ENCODE measurements around the gene MEA1.
"Not testable (repeated sequence)": the region's sequence is repeated elsewhere in the genome, so short reads cannot be mapped to it uniquely, and the experiment has no call there.

Gene MEA1

DNA sequence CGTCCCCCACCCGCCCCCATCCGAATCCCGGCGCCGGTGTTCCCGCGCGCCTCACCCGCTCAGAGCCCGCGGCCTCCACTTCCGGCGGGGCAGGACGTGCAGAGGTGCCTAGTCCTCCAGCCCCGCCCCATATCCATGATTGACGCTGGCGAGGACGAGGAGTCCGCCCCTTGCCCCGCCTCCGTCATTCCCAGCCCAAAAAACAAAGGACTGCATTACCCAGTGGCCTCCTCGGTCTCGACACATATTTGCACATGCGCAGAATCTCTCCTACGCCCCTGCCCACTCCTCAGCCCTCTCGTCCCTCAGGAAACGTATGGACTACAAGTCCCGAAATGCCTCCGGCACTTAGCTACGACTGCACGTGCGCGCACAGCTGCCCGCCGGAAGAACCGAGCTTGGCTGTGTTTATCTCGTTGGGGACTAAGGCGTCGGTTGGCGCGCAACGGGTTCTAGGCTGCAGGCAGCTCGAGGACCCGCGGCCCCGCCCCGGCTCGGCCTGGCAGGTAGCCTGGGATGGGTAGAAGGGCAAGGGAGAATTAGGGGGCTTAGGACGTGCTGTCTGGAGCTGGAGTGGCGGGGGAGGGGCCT lies at the start of gene MEA1, which contains the start of gene KLHDC3:
Gene MEA1, minus strand, starts transcription at position 104 of the 591 bp plus-strand sequence. CDS start 133 bp downstream, outside the sequence.
Gene KLHDC3, plus strand, starts transcription at position 407 of the 591 bp plus-strand sequence. CDS start 2,944 bp downstream, outside the sequence.
- peak; percentile 99 for DNase-seq

DNA sequence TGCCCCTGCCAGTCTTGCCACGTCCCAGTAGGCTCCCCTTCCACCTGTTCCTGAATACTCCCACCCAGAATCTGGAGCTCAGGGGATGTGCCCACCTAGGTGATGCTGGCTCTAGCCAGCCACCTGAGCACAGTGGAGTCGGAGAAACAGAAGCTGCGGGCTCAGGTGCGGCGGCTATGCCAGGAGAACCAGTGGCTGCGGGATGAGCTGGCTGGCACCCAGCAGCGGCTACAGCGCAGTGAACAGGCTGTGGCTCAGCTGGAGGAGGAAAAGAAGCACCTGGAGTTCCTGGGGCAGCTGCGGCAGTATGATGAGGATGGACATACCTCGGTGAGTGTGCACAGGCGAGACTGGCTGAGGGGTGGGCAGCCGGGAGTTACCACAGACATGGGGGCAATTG lies 49.1 kb upstream of the MEA1 start:
- DNase-seq: no peak

DNA sequence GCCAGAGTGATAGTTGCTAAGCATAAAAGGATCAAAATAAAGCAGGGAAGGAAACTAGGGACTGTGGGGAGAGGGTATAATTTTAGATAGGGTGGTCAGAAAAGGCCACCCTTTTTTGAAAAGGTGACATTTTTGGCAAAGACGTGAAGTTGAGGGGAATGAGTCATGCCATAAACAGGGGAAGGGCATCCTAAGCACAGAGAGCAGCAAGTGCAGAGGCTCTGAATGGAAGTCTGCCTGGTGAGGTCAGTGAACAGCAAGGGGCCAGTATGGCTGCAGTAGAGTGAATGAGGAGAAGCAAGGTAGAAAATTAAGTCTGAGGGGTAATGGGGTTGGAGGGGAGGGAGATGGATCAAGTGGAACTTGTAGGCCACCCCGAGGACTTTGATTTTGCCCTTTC lies 48.1 kb upstream of the MEA1 start:
- no peak for DNase-seq

DNA sequence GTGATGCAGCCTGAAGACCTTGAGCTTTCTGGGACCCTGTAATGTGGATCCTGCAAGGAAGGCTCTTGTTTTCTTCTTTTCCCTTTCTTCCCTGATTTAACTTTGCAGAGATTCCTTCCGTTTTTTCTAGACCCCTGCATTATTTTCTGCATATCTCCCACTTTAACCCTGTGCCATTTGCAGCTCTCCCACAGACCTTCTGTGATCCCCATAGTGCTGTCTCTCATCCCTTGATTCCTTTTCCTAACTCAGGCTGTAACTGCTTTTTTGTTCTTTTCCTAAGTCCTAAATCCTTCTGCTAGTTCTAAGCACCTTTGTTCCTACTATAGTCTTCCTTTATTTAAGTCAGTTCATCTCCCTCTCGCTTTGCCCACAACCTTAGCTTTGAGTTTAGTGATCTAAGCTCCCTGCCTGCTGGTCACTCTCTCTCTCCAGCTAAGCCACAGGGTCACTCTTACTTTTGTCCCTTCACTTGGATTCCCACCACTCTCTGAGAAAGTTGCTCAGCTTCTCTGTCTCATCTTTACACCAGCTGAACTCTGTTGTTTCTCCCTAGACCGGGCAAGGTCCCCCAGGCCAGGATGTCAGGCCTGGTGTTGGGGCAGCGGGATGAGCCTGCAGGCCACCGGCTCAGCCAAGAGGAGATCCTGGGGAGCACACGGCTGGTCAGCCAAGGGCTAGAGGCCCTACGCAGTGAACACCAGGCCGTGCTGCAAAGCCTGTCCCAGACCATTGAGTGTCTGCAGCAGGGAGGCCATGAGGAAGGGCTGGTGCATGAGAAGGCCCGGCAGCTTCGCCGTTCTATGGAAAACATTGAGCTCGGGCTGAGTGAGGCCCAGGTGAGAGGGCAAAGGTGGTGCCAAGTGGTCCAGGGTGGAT lies 47.2 kb upstream of the MEA1 start:
- no peak for DNase-seq

DNA sequence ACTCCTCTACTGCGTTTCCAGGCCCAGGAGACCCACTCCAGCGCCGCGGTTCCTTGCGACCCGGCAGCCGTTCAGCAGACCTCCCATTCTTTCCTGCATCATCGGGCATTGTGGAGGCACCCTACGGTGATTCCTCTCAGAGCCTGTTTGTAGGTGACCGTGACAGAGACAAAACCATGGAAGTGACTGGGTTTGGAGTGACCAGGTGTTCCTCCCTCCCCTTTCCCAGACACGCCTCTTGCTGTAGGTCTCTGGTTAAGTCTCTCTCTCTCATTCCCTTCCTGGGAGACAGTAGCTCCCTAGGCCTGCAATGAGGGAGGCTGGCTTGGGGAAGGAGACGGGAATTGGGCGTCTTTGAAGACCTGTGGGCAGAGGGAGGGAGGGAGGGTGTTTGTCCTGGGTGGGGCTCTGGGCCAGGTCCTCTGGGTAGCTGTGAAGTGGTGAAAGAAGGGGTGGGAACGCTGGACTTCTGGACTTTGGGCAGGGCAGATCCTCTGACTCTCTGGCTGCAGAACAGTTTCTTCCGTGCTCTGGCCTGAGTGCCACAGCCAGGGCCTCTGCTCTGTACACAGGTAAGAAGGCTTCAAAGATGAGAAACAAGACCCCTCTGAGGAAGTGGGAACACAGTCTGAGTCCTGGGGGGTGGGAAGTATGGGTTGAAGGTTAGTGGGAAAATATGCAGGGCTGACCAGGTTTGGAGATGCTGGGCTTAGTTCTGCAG lies 46.4 kb upstream of the MEA1 start:
- DNase-seq: no peak

DNA sequence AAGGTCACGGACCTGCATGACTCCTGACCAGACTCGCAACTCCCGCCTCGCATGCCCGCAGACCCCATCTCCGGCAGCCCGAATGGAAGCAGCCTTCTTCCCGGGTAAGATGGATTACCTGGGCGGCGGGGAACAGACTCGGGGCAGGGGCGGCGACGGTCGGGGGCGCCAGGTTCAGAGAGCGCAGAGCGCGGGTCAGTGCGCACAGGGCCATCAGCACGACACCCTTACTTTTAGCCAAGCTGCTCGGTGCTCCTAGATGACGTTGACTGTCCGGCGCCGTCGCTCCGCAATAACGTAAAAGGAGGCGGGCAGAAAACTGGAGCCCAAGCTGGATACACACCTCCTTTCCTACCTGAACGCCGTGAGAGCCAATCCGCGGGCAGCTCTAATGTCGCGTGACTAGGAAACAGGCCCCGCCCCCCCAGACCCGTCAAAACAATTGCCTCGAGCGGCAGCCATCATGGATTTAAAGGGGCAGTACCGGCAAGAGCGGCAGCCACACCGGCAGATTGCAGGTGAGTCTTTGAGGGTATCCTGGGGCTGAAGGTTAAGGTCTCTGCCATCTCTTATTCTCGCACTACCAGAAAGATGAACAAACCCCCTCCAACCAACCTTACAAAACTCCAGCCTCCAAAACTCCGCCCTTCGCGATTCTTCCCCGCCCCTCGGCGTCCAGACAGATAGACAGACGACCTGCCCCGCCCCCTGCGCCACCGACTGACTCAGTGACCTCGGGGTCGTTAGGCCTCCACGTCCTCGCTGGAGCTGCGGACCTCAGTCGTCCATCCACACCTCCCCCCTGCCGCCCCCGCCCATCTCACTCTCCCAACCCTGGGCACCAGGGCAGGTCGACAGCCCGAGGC lies 45.7 kb upstream of the MEA1 start, which contains the start of the genes KLC4 and MRPL2:
Gene KLC4, plus strand, starts transcription at position 464 of the 866 bp plus-strand sequence. CDS start 1,705 bp downstream, outside the sequence.
Gene MRPL2, minus strand, starts transcription at position 267 of the 866 bp plus-strand sequence. Its CDS starts 53 bp downstream, at position 214.
- peak; percentile 97 for DNase-seq

DNA sequence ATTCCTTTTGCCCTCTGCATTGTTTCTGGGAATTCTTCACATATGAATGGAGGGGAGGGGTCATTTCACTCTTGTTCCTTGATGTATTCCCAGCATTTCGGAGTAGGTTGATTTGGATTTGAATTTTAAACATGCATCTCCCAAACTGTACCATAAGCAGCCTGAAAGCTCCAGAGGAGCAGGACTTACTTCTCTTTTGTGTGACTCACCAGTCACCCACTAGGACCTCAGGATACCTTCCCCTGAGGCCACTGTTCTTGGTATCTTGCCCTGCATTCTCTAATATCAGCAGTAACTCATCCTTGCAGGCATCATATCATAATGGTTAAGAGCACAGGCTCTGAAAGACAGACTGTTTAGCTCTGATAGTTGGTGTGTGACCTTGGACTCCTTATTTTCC lies 44.8 kb upstream of the MEA1 start:
- DNase-seq: no peak

DNA sequence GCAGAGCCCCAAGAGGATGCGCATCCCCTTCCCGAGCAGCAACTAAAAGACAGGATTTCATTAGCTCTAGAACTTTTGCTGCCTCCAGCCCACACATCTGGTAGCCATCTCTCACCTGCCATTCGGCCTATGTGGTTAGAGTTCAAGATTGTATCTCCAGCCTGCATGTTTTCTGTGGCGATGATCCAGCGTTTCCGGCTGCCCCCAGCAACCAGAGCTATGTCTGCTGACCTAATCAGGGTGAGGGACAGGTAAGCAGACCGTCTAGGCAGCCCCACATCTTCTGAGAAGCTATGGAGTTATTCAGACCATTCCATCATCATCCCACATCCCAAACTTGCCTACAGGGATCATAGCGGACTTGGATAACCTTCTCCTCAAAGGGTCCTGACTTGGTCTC lies 42.2 kb upstream of the MEA1 start:
- no peak for DNase-seq

DNA sequence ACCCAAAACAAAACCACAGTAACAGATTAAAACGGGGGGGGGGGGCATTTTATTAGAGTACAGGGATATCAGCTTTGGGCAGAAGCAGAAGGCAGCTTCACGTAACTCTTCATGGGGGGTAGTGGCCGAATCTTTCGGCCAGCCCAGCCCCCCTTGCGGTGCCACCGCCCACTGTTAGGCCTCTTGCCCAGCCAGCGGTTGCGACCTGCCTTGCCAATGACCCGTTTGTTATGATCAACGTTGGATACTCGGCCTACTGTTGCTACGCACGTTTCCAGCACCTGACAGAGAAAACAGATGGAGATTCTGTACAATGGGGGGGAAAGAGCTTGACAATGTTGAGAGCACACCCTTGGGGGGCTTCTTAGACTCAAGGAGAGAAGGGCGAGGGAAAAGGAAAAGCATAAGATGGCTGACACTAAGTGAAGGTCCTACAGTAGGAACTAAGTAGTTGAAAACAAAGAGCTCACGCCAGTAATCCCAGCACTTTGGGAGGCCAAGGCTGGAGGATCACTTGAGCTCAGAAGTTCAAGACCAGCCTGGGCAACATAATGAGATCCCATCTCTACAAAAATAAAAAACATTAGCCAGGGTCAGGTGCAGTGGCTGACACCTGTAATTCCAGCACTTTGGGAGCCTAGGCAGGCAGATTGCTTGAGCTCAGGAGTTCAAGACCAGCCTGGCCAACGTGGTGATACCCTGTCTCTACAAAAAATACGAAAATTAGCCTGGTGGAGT lies 40.6 kb upstream of the MEA1 start:
- DNase-seq: no peak

DNA sequence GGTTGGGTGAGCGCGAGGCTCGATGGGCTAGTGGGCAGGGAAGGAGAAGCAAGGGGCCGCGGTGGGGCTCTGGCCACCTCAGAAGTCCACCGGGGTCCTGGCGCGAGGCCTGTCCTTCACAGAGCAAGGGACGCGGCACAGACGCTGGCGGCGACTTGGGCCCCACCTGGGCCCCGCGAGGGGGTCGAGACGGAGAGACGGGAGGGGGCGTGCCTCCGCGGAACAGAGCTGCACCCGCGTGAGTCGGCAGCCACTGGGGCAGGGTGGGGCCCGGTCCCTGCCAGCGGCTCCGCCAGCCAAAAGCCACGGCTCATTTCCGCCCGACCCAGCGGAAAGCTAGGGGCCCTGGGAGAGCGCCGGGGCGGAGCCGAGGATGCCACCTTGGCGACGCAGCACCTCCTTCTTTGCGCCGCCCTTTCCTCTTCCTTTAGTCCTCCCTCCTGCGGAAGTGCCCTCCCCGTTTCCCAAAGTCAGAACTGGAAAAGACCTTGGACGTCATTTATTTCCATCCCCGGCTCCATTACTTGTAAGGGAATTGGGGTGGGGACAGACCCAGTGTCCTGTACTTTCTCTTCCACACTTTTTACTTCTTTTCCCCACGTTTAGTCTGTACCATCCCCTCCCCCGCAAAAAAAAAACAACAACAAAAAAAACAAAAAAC lies 39.9 kb upstream of the MEA1 start, which contains the start of gene CUL7:
Gene CUL7, minus strand, starts transcription at position 307 of the 661 bp plus-strand sequence. CDS start 1,063 bp downstream, outside the sequence.
- peak; percentile 91 to 93 for DNase-seq

DNA sequence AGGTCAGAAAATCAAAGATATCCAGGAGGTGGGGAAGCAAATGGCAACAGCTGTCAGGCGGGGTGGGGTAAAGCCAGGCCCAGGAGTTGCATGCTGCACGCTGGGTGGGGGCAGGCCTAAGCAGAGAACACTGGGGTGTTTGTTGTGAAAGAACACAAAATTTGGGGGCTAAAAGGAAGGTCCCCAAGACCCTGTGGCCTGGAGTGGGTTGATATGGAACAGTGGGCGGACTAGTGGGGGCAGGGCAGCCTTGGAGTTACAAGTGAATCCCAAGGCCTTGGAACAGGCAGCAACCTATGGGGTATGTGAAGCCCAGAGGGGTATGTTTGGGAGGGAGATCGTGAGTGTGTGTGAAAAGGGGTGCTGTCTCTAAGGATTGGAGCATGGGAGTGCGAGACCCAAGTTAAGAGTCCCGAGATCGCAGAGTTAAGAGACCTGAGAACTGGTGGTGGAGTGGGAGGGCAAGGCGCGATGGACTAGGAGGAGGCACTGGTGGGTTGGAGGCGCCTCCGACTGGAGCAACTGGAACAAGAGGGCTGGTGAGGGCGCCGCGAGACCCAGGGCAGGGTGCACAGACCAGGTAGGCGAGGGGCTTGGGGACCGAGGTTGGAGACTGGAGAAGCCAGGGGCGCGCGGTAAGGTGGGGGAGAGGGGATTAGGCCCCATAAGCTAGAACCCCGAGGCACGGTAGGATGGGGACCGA lies 39.2 kb upstream of the MEA1 start:
- DNase-seq: peak; percentile 41 to 45

DNA sequence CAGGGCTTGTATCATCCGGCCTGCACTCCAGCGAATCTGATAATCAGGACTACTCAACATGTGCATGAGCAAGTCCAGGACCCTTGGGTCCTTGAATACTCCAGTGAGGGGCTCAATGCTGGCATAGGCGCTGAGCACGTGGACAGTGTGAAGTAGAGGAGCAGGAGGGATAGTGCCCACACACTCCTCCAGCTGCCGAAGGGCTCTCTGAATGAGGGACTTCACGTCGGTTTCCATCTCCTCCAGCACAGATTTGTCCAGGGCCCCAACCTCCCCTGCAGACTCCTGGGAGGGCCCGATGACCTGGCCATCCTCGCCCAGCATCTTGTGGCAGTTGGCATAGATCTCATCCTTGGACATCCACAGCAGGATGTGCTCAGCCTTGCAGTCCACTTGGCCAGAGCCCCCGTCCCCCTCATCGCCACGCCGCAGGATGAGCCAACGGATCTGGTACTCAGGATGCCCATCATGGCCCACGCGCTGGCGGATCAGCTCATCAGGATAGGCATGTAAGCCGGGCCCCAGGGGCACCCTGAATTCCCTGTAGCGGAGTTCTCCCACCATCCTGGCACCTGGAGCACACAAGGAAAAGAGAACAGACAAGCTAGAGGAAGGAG lies 38.6 kb upstream of the MEA1 start:
- DNase-seq: no peak

DNA sequence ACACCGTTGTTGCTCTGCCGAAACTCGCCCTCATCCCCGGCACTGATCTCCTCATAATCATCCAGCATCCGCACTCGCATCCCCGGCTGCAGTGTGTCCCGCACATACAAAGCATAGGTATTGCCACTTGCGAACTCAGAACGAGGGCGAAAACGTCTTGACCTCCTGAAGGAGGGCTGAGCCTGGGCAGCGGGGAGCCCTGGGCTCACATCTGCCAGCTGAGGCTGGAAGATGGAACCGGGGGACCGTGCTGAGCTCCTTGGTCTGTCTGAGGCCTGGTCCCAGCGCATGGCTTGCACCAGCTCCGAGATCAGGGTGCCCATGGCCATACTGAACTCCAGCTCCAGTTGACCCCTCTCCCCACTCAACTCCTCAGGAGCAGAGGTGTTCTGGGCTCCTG lies 37.2 kb upstream of the MEA1 start:
- DNase-seq: no peak

DNA sequence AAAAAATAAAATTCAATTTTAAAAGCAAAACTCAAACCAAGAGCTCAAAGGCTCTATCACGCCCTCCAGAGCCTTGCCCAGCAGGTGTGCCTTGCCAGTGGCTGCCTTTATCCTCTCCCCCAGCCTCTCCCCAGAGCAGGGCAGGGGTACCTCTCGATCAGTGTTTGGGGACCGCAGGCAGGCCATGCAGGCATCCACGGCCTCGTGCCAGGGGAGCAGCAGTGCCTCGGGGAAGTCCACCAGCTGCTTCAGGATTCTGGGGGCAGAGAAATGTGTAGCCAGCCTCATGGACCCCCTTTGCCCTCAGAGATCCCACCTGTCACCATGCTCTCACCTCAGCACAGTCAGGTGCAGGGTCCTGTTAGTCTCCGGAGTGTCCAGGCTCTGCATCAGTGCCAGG lies 34.3 kb upstream of the MEA1 start:
- no peak for DNase-seq

DNA sequence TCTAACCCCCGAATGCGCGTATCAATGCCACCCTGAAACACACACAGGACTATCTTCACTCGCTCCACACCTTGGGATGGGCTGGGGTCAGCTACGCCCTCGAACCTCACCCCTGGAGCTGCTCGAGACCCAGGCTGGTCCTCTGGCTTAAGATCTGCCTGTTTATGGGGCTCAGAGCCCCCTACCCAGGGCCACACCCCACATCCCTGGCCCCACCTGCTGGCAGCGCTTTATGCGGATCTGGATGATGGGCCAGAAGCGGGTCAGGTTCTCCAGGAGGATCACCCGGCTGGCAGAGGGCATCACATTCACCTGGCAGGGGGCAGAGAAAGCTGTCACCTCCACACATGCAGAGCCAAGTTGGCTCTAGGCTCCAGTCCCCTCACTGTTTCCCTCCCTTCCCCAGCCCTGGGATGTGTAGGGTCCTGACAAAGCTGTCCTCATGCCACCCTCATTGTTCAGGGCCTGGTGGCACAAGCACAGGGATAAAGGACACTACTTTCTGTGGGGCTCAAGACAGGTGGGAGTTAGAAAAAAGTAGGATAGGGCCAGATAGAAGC lies 31.7 kb upstream of the MEA1 start:
- DNase-seq: no peak

DNA sequence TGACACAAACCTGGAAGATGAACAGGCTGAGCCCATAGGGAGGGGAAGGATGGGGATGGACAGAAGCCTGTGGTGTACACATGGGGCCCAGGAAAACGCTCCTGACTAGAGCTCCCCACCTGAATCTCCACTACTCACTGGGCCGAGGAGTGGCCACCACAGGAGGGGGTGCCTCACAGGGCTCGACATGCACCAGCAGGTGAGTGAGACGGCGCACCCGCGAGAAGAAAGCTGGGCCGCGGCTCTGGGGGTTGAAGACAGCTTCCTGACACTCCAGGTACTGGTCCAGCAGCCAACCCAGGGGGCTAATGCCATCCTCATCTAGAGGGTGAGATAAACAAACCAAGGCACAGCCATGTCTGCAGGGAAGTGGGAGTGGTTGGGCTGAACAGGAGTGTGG lies 29.6 kb upstream of the MEA1 start:
- no peak for DNase-seq

DNA sequence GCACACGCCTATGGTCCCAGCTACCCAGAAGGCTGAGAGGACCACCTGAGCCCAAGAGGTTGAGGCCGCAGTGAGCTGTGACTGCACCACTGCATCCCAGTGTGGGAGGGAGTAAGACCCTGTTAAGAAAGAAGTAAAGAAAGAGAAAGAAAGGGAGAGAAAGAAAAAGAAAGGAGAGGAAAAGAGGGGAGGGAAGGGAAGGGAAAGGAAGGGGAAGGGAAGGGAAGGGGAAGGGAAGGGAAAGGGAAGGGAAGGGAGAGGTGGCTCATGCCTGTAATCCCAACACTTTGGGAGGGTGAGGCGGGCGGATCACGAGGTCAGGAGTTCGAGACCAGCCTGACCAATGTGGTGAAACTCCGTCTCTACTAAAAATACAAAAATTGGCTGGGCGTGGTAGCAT lies 27.7 kb upstream of the MEA1 start:
- not testable (repeated sequence) for DNase-seq

DNA sequence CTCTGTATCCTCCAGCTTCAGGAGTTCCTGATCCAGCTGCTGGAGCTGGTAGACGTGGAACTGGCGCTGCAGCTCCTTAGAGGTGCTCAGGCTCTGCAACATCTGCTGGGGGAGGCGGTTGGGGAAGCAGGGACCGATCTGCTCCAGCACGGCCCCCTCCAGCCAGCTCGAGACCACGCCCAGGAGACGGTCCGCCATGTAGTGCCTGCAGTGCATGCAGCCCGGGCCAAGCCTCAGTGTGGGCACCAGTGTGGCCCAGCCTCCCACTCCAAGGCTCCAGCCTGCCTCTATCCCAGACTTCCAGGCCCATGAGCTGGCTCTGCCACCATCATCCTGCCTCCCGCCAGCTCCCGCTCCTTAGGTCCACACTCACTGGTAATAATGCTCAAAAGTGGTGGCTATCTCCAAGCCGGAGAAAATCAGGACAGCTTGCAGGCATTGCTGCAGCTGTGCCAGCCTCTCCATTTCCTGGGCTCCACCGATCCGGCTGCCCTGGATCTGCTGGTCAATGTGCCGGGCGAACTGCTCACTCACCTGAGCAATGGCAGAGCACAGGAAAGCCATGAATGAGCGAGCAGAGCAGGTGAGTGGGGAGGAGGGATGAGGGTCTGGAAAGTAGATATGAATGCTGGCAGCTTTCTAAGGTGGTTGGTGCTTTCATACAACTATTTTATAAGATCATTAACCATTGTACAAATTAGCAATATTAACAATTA lies 27.0 kb upstream of the MEA1 start:
- DNase-seq: no peak

DNA sequence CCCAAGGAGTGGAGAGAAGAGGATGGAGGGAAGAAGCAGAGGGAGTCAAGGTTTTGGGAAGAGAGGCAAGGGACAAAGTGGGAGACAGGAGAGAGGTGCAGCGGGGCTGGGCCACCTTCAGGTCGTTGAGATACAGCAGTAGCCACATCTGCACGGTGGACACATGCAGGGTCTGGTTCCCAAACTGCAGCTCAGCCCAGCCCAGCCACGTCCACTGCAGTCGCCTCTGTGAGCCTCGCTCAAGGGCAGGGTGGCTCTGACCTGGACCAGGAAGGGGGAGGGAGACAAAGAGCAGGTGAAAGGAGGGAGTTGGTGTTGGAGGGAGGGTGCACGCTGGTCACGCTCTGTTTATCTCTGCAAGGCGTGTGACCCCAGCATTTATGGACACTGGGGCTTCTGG lies 25.0 kb upstream of the MEA1 start:
- no peak for DNase-seq

All from stimulated activated CD4-positive, alpha-beta T cell treated with anti-CD3 and anti-CD28 coated beads, Interleukin-2, amount 100 ng/mL, for 24 hours (primary cell).